ENCODE data around the gene TUBGCP5.
"Not testable (repeated sequence)": the region's sequence is repeated elsewhere in the genome, so short reads cannot be mapped to it uniquely, and the experiment has no call there.

TUBGCP5 gene

DNA sequence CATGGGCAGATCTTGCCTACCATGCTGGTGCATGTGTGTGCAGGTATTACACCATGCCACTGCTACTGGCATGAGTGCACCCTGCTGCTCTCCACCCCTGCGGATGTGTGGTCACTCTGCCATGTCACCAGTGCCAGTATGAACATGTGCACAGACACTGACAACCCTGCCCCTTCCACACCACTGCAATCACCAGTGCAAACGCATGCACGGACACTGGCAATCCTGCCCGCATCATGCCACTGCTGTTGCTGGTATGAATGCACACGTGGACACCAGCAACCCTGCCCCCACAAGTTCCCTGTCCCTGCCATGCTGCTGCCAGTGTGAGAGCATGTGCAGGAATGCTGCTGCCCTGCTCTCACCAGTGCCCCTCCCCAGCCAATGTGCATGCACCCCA is 24.8 kb upstream of the TUBGCP5 start:
- DNase-seq (ENCODE audit: low spot score) = no peak
- TF ChIP-seq, protein P1, sequence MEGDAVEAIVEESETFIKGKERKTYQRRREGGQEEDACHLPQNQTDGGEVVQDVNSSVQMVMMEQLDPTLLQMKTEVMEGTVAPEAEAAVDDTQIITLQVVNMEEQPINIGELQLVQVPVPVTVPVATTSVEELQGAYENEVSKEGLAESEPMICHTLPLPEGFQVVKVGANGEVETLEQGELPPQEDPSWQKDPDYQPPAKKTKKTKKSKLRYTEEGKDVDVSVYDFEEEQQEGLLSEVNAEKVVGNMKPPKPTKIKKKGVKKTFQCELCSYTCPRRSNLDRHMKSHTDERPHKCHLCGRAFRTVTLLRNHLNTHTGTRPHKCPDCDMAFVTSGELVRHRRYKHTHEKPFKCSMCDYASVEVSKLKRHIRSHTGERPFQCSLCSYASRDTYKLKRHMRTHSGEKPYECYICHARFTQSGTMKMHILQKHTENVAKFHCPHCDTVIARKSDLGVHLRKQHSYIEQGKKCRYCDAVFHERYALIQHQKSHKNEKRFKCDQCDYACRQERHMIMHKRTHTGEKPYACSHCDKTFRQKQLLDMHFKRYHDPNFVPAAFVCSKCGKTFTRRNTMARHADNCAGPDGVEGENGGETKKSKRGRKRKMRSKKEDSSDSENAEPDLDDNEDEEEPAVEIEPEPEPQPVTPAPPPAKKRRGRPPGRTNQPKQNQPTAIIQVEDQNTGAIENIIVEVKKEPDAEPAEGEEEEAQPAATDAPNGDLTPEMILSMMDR (conservative IDR thresholded peaks at IDR 0.05; ENCODE audit: low read depth) = no peak
- ChIA-PET POLR2A (ENCODE audit: low non-redundant PET) (no interaction called here), CTCF (no interaction called here)
- no peak overlapping the region for H3K27ac ChIP-seq

DNA sequence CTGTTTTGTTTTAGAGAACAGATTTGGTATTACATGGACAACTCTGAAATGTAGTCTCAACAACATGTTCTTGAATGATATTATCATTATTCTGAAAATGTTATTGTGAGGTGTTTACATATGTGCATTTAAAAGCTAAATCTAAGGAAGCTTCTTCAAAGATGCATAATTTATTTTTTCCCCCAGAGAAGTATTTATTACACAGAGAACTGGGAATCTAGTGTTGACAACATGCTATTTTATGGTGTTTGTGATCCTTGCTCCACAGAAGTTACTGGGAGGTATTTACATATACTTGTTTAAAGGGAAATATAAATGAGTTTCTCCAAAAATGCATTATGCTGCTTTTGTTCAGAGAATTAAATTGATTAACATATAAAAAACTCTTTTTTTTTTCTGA is 18.3 kb upstream of the TUBGCP5 start:
- ChIA-PET CTCF (no interaction called here), POLR2A (ENCODE audit: low non-redundant PET) (no interaction called here)
- no peak overlapping the region for H3K27ac ChIP-seq
- DNase-seq (ENCODE audit: low spot score) = no peak
- TF ChIP-seq, protein P1 (conservative IDR thresholded peaks at IDR 0.05; ENCODE audit: low read depth) = no peak

DNA sequence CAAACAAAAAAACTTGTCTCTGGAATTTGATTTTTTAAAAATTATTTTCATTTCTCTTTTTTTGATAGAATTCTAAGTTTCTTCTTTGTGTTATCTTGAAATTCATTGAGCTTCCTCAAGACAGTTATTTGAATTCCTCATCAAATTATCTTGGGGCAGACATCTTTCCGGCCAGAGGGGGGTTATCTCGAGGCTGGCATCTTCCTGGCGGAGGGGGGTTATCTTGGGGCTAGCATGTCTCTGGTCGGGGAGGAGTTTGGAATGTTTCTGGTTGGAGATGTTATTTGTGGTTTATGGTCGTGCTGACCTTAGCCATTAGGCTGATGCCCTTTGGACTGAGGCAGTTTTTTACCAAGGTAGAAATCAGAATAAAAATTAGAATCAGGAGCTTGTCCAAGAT is 15.9 kb upstream of the TUBGCP5 start:
- POLR2A ChIA-PET (ENCODE audit: low non-redundant PET) = no interaction called here
- H3K27ac ChIP-seq = no peak overlapping the region
- TF ChIP-seq, protein P1 (conservative IDR thresholded peaks at IDR 0.05; ENCODE audit: low read depth) = no peak
- DNase-seq (ENCODE audit: low spot score) = no peak
- CTCF ChIA-PET = no interaction called here

DNA sequence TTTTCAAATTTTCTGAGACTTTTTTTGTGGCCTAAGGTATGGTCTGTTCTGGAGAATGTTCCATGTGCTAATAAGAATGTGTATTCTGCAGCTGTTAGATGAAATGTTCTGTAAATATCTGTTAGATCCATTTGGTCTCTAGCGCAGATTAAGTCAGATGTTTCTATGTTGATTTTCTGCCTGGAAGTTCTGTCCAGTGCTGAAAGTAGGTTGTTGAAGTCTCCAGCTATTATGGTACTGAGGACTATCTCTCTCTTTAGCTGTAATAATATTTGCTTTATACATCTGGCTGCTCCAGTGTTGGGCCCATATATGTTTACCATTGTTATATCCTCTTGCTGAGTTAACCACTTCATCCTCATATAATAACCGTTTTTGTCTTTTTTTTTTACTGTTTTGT is 13.2 kb upstream of the TUBGCP5 start:
- H3K27ac ChIP-seq = no peak overlapping the region
- TF ChIP-seq, protein P1 (conservative IDR thresholded peaks at IDR 0.05; ENCODE audit: low read depth) = no peak
- DNase-seq (ENCODE audit: low spot score) = no peak
- ChIA-PET POLR2A (ENCODE audit: low non-redundant PET) (no interaction called here), CTCF (no interaction called here)

DNA sequence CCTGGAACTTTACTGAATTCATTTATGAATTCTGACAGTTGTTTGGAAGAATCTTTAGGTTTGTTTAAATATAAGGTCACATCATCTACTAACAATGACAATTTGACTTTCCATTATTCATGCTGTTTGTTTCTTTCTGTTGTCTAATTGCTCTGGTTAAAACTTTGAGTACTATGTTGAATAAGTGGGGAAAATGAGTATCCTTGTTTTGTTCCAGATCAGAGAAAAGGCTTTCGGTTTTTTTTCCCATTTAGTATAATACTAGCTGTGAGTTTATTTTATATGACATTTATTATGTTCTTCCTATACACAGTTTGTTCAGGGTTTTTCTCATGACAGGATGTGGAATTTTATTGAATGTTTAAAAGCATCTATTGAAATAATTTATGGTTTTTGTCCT is 11.3 kb upstream of the TUBGCP5 start:
- ChIA-PET POLR2A (ENCODE audit: low non-redundant PET) (no interaction called here), CTCF (no interaction called here)
- H3K27ac ChIP-seq = no peak overlapping the region
- TF ChIP-seq, protein P1 (conservative IDR thresholded peaks at IDR 0.05; ENCODE audit: low read depth) = no peak
- DNase-seq (ENCODE audit: low spot score) = no peak

DNA sequence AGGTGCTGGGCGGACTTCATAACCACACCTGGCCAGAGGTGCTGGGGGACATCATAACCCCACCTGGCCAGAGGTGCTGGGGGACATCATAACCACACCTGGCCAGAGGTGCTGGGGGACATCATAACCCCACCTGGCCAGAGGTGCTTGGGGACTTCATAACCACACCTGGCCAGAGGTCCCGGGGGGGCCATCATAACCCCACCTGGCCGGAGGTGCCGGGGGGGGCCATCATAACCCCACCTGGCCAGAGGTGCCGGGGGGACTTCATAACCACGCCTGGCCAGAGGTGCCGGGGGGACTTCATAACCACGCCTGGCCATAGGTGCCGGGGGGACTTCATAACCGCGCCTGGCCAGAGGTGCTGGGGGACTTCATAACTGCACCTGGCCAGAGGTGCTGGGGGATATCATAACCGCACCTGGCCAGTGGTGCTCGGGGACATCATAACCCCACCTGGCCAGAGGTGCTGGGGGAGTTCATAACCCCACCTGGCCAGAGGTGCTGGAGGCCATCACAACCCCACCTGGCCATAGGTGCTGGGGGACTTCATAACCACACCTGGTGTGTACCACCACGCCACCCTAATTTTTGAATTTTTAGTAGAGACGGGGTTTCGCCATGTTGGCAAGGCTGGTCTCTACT is 10.7 kb upstream of the TUBGCP5 start:
- TF ChIP-seq, protein P1 (conservative IDR thresholded peaks at IDR 0.05; ENCODE audit: low read depth) = no peak
- DNase-seq (ENCODE audit: low spot score) = no peak
- H3K27ac ChIP-seq = no peak overlapping the region
- ChIA-PET POLR2A (ENCODE audit: low non-redundant PET) (no interaction called here), CTCF (no interaction called here)

DNA sequence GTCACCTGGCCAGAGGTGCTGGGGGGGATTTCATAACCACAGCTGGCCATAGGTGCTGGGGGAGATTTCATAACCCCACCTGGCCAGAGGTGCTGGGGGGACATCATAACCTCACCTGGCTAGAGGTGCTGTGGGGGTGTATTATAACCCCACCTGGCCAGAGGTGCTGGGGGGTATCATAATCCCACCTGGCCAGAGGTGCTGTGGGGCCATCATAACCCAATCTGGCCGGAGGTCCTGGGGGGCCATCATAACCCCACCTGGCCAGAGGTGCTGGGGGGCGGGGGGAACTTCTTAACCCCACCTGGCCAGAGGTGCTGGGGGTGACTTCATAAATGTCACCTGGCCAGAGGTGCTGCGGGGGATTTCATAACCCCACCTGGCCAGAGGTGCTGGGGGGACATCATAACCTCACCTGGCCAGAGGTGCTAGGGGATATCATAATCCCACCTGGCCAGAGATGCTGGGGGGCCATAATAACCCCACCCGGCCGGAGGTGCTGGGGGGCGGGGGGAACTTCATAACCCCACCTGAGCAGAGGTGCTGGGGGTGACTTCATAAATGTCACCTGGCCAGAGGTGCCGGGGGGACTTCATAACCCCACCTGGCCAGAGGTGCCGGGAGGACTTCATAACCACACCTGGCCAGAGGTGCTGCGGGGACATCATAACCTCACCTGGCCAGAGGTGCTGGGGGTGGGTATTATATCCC is 9.4 kb upstream of the TUBGCP5 start:
- CTCF ChIA-PET; POLR2A ChIA-PET (ENCODE audit: low non-redundant PET); H3K27ac ChIP-seq; DNase-seq (ENCODE audit: low spot score): not testable (repeated sequence)

DNA sequence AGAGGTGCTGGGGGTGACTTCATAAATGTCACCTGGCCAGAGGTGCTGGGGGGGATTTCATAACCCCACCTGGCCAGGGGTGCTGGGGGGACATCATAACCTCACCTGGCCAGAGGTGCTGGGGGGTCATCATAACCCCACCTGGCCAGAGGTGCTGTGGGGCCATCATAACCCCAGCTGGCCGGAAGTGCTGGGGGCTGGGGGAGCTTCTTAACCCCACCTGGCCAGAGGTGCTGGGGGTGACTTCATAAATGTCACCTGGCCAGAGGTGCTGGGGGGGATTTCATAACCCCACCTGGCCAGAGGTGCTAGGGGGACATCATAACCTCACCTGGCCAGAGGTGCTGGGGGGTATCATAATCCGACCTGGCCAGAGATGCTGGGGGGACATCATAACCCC is 4.6 kb upstream of the TUBGCP5 start:
- DNase-seq (ENCODE audit: low spot score); POLR2A ChIA-PET (ENCODE audit: low non-redundant PET); CTCF ChIA-PET; H3K27ac ChIP-seq: not testable (repeated sequence)

DNA sequence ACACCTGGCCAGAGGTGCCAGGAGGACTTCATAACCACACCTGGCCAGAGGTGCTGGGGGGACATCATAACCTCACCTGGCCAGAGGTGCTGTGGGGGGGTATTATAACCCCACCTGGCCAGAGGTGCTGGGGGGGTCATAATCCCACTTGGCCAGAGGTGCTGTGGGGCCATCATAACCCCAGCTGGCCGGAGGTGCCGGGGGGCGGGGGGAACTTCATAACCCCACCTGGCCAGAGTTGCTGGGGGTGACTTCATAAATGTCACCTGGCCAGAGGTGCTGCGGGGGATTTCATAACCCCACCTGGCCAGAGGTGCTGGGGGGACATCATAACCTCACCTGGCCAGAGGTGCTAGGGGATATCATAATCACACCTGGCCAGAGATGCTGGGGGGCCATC is 4.2 kb upstream of the TUBGCP5 start:
- CTCF ChIA-PET; DNase-seq (ENCODE audit: low spot score); H3K27ac ChIP-seq; POLR2A ChIA-PET (ENCODE audit: low non-redundant PET): not testable (repeated sequence)

DNA sequence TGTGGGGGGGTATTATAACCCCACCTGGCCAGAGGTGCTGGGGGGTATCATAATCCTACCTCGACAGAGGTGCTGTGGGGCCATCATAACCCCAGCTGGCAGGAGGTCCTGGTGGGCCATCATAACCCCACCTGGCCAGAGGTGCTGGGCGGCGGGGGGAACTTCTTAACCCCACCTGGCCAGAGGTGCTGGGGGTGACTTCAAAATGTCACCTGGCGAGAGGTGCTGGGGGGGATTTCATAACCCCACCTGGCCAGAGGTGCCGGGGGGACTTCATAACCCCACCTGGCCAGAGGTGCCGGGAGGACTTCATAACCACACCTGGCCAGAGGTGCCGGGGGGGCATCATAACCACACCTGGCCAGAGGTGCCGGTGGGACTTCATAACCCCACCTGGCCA is 2.4 kb upstream of the TUBGCP5 start:
- DNase-seq (ENCODE audit: low spot score); POLR2A ChIA-PET (ENCODE audit: low non-redundant PET); H3K27ac ChIP-seq: not testable (repeated sequence)
- CTCF ChIA-PET = interaction anchor here (0.7 kb wide), 1 partner anchor 18 kb away, joined by 3 read pairs; no protein-coding TSS in a partner anchor
